Measurements from ENCODE around the gene RXRA. TPM values are rescaled to one million over a fixed set of nuclear protein-coding genes. Genes with fewer than 3 reads are reported as not detected.

The RXRA gene
- total and polyA plus RNA-seq, 12 donors = 5.5 to 114 (median 71.3) TPM

DNA sequence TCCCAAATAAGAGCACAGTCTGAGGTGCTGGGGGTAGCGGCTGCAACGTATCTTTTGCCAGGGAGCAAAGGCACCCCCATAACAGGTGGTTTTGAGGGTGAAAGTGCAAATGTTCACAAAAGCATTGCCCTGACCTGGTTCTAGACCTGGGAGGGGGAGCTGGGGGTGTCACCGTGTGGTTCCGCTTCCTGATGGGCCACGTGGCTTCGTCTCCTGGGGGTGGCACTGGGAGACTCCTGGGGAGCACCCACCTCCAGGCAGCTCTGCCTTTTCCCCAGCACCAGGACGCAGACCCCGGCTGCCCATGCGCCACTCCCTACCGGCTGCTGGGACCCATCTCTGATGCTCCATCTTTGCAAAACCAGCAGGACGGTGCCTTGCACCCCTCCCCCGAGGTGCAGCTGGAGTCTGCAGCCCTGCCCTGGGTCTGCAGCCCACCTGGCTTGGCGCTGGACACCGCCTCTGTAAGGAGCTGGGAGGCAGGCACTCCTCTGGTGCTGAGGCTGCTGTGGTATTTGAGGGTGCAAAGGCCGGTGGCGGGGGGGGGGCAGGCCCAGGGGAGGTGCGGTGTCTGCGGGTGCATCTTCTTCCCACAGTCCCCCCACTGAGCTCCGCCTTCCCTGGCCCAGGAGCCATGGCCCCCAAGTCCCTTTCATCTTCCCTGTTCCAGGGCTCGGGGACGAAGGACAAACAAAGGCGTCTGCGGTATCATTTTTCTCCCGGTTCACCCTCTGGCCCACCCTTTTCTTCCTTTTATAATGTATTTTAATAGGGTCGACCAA, 29.8 kb upstream of the RXRA start:
- Histone ChIP-seq H3K36me3 (replicated peaks in 1 of 2) (no peaks in the 10 kb centered on the region), H3K4me3 (no peak overlapping the region), H3K9me3 (replicated peaks in 1 of 3) (no peaks in the 10 kb centered on the region), H3K27me3 (no peaks in the 10 kb centered on the region), H3K4me1 (replicated peaks in 1 of 2) (no peaks in the 10 kb centered on the region), H3K27ac (no peak overlapping the region)
- DNase-seq = no peak
- TF ChIP-seq, protein P1, sequence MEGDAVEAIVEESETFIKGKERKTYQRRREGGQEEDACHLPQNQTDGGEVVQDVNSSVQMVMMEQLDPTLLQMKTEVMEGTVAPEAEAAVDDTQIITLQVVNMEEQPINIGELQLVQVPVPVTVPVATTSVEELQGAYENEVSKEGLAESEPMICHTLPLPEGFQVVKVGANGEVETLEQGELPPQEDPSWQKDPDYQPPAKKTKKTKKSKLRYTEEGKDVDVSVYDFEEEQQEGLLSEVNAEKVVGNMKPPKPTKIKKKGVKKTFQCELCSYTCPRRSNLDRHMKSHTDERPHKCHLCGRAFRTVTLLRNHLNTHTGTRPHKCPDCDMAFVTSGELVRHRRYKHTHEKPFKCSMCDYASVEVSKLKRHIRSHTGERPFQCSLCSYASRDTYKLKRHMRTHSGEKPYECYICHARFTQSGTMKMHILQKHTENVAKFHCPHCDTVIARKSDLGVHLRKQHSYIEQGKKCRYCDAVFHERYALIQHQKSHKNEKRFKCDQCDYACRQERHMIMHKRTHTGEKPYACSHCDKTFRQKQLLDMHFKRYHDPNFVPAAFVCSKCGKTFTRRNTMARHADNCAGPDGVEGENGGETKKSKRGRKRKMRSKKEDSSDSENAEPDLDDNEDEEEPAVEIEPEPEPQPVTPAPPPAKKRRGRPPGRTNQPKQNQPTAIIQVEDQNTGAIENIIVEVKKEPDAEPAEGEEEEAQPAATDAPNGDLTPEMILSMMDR (IDR thresholded peaks at IDR 0.05) = no peak
- TF ChIP-seq POLR2A (IDR thresholded peaks at IDR 0.05) = no peak
- 64 to 70% (median 69%) methylated on average over 15 to 25 of the region's 25 CpGs for WGBS, 4 donors
- intact Hi-C loops (cut with DNase I) = no loop called here

- TF ChIP-seq POLR2A (IDR thresholded peaks at IDR 0.05) = no peak
- TF ChIP-seq, protein P1 (IDR thresholded peaks at IDR 0.05) = no peak
- H3K4me3 ChIP-seq = no peak overlapping the region
- WGBS, 4 donors = 73 to 92% (median 85%) methylated on average over 9 to 14 of the region's 14 CpGs
- DNase-seq = no peak
- H3K27me3 ChIP-seq = no peaks in the 10 kb centered on the region
- no peak overlapping the region for H3K27ac ChIP-seq
- H3K9me3 ChIP-seq (replicated peaks in 1 of 3) = no peaks in the 10 kb centered on the region
- intact Hi-C loops (cut with DNase I) = no loop called here
- no peaks in the 10 kb centered on the region for H3K36me3 ChIP-seq (replicated peaks in 1 of 2)
- no peaks in the 10 kb centered on the region for H3K4me1 ChIP-seq (replicated peaks in 1 of 2)
These were observed 29.2 kb upstream of the RXRA start for GRCh38 chr9:134297083-134297410.

DNA sequence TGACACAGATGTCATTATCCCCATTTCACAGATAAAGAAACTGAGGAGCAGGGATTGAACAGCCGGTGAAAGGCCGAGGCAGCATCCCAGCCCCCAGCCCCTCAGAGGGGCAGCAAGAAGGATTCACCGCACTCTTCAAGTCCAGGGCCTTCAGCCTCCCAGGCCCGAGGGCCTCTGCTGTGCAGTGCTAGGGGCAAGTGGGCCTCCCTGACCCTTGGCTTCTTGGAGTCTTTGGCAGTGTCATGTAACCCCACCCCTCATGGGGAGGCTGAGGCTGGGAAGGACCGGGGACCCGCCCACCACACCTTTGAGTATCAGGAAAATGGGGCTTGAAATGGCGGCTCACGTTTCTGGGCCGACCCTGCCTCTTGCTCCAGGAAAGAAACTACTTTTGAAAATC, 28.7 kb upstream of the RXRA start:
- Histone ChIP-seq H3K27me3 (no peaks in the 10 kb centered on the region), H3K9me3 (replicated peaks in 1 of 3) (no peaks in the 10 kb centered on the region), H3K36me3 (replicated peaks in 1 of 2) (no peaks in the 10 kb centered on the region), H3K4me3 (no peak overlapping the region), H3K4me1 (replicated peaks in 1 of 2) (no peaks in the 10 kb centered on the region), H3K27ac (no peak overlapping the region)
- 89 to 97% (median 96%) methylated on average over 7 to 9 of the region's 9 CpGs for WGBS, 4 donors
- DNase-seq = no peak
- TF ChIP-seq POLR2A (IDR thresholded peaks at IDR 0.05) = no peak
- TF ChIP-seq, protein P1 (IDR thresholded peaks at IDR 0.05) = no peak
- intact Hi-C loops (cut with DNase I) = no loop called here

- no peak for DNase-seq
- Histone ChIP-seq H3K27ac (no peak overlapping the region), H3K4me3 (no peak overlapping the region), H3K4me1 (replicated peaks in 1 of 2) (no peaks in the 10 kb centered on the region), H3K9me3 (replicated peaks in 1 of 3) (no peaks in the 10 kb centered on the region), H3K27me3 (no peaks in the 10 kb centered on the region), H3K36me3 (replicated peaks in 1 of 2) (no peaks in the 10 kb centered on the region)
- intact Hi-C loops (cut with DNase I) = no loop called here
- no peak for TF ChIP-seq POLR2A (IDR thresholded peaks at IDR 0.05)
- TF ChIP-seq, protein P1 (IDR thresholded peaks at IDR 0.05) = no peak
- 87 to 95% (median 93%) methylated on average over 6 of the region's 6 CpGs for WGBS, 4 donors
These were observed 28.3 kb upstream of the RXRA start for GRCh38 chr9:134298000-134298399.

Measured in adrenal gland (tissue), 12 donors.